Choroid plexus epithelial cell (primary cell): ENCODE results near the gene NELL1.

Experiments used
- DNase-seq: peaks from one replicate; pipeline ENCODE4 v3.0.0-alpha.2; 2010; ENCODE audit warnings: low read depth
- H3K4me3 ChIP-seq: 2 replicates; pipeline ENCODE4 v1.5.1; 2011; ENCODE audit warnings: low read depth, mild to moderate bottlenecking, control low read depth, low read length, moderate library complexity
- TF ChIP-seq, protein P1 (sequence below): conservative IDR thresholded peaks from 2 replicates; pipeline ENCODE4 v1.5.1; 2011; ENCODE audit warnings: low read depth, mild to moderate bottlenecking, control low read depth, inconsistent platforms, low read length, moderate library complexity

NELL1 gene

DNA sequence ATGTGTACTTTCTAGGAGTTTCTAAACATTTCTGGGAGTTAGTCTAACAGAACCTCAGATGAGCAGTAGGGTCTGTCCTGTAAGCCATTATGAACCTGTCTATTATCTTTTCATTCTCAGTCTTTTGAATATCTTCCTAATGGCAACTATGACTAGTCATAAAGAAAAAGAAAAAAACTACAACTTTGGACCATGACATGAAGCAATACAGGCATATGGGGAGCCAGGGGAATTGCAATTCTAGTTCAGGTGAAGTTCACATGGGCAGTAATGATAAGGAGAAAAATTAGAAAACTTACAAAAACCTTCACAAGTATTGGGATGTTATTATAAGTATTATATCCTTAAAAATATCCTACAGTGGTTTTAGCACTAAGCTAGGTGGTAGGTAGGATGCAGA is 874.5 kb downstream of the NELL1 start:
- no peak overlapping the region for H3K4me3 ChIP-seq
- no peak for DNase-seq
- TF ChIP-seq, protein P1, sequence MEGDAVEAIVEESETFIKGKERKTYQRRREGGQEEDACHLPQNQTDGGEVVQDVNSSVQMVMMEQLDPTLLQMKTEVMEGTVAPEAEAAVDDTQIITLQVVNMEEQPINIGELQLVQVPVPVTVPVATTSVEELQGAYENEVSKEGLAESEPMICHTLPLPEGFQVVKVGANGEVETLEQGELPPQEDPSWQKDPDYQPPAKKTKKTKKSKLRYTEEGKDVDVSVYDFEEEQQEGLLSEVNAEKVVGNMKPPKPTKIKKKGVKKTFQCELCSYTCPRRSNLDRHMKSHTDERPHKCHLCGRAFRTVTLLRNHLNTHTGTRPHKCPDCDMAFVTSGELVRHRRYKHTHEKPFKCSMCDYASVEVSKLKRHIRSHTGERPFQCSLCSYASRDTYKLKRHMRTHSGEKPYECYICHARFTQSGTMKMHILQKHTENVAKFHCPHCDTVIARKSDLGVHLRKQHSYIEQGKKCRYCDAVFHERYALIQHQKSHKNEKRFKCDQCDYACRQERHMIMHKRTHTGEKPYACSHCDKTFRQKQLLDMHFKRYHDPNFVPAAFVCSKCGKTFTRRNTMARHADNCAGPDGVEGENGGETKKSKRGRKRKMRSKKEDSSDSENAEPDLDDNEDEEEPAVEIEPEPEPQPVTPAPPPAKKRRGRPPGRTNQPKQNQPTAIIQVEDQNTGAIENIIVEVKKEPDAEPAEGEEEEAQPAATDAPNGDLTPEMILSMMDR = no peak

DNA sequence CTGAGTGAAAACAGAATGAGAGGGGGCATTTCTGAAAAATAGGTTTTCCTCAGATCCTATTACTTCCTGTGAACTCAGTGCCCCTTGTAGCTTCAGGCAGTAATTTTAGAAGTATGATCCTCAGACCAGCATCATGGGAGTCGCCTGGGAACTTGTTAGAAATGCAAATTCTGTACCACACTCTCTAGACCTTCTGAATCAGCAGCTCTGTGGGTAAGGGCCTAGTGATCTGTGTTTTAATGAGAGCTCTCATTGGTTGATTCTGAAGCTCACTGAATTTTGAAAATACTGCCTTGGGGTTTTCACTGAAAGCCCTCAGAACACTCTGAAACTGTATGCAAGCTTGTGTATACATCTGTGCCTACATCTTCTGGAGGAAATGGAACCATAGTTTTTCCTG is 876.3 kb downstream of the NELL1 start:
- TF ChIP-seq, protein P1 = no peak
- DNase-seq = no peak
- no peak overlapping the region for H3K4me3 ChIP-seq

- no peak for DNase-seq
- no peak overlapping the region for H3K4me3 ChIP-seq
- TF ChIP-seq, protein P1 = no peak
Measured at GRCh38 chr11:21546703-21547102, 877.3 kb downstream of the NELL1 start.

- DNase-seq = no peak
- no peak overlapping the region for H3K4me3 ChIP-seq
- TF ChIP-seq, protein P1 = no peak
Measured at GRCh38 chr11:21552911-21553310, 883.5 kb downstream of the NELL1 start.

GRCh38 chr11:21553795-21554194 is 884.4 kb downstream of the NELL1 start:
- TF ChIP-seq, protein P1 = no peak
- no peak for DNase-seq
- no peak overlapping the region for H3K4me3 ChIP-seq

GRCh38 chr11:21554284-21554683 is 884.9 kb downstream of the NELL1 start:
- TF ChIP-seq, protein P1 = no peak

GRCh38 chr11:21556926-21557325 is 887.5 kb downstream of the NELL1 start:
- H3K4me3 ChIP-seq = no peak overlapping the region
- TF ChIP-seq, protein P1 = no peak
- DNase-seq = no peak

More at GRCh38 chr11:21554284-21554683, 884.9 kb downstream of the NELL1 start:
- DNase-seq = no peak
- no peak overlapping the region for H3K4me3 ChIP-seq
